HG02588 (cell line): ENCODE measurements around the gene TMEM108.

Experiments
- ATAC-seq: cut with Tn5 transposase; IDR thresholded peaks from one replicate; pipeline ENCODE4 v1.9.1; 2021; ENCODE audit warnings: mild to moderate bottlenecking, moderate library complexity; ENCODE audit not compliant: unreplicated experiment

TMEM108 gene

GRCh38 chr3:133301731-133302130 lies 263.5 kb downstream of the TMEM108 start:
- ATAC-seq, result no peak

GRCh38 chr3:133303430-133303829 lies 265.2 kb downstream of the TMEM108 start:
- ATAC-seq, result no peak

- no peak for ATAC-seq
Observed at GRCh38 chr3:133317866-133318265, 279.7 kb downstream of the TMEM108 start.

DNA sequence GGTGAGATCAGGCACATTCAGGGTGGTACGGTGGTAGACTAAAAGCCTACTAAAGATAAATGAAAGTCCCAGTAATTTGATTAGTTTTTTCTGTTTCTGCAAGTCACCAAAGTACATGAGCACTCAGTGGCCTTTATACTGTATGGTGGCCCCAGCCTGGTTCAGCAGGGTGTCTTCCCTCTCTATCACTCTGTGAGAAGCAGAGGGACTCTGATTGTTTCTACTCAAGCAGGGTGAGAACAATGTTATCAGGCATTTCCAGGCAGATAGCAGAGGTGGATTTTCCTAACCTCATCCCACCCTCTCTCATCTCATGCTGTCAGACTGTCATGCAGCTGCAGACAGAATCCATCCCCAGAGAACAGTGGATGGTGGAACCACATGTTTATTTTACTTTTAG lies 290.2 kb downstream of the TMEM108 start:
- ATAC-seq, result no peak

GRCh38 chr3:133329626-133330025 lies 291.4 kb downstream of the TMEM108 start:
- no peak for ATAC-seq

DNA sequence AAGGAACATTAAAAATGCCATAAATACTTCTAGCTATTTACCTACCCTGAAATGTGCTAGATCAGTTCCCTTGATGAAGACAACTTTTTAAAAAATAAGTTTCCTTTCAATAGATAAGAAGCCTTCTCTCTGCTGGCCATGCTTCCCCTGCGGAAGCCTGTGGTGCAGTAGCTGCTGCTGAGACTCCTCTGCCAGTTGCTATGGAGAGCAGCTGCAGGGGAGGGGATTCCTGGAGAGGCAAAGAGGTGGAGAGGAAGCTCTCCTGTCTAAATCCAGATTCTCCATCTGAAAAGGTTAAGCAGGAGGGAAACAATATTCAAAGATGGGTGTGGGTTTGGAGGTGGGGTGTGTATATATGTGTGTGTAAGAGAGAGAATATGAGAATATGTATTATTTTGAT lies 291.9 kb downstream of the TMEM108 start:
- ATAC-seq, result no peak

DNA sequence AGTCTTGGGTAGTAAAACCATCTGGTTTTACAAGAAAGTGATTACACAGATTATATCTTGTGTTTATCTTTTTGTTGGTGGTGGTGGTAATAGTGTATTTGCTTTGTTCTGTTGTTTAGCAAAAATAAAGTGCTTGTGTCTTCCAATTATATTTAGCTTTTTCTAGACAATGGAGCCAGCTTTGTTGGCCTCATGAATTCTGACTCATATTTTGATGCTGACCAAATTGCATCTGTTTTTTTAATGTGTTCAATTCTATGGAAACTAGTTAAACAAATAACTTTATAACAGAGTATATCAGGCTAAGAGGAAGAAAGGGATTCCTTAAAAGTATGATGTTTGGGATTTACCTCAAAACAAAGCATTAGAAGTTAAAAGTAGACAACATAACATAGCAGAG lies 292.3 kb downstream of the TMEM108 start:
- ATAC-seq, result no peak

GRCh38 chr3:133354721-133355120 lies 316.5 kb downstream of the TMEM108 start:
- no peak for ATAC-seq

DNA sequence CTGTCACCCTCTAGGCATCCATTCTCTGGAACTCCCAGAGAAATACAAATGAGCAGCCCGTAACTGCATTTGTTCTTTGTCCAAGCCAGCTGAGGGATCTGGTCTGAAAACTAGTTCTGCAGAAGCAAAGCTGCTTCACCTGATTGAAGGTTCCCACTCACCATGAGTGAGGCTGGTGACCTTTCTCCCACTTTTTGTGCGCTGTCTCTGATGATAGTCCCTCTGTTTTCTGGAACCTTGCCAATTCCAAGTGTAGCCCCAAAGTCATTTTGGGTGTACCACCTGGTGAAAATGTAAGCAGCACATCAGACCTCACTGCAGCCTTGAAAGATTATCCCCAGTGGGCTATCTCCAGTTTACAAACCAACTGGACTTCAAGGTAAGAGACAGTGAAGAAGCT lies 322.3 kb downstream of the TMEM108 start:
- no peak for ATAC-seq

DNA sequence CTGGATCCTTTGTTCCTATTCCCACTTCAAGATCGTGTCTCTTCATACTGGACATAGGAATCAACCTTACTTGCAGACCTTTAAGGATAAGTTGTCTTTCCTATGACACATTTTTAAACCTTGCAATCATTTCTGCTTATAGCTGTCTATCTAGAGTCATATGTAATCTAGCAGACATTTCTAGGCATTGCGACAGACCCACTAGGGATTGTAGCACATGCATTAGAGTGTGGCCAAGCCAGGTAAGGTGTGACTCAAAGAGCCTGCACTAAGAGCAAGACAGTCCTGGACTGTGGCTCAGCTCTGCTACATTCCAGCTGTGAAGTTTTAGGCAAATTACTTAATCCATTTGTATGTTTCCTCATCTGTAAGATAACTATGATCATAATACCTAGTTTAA lies 322.8 kb downstream of the TMEM108 start:
- no peak for ATAC-seq

GRCh38 chr3:133361435-133361834 lies 323.2 kb downstream of the TMEM108 start:
- no peak for ATAC-seq

DNA sequence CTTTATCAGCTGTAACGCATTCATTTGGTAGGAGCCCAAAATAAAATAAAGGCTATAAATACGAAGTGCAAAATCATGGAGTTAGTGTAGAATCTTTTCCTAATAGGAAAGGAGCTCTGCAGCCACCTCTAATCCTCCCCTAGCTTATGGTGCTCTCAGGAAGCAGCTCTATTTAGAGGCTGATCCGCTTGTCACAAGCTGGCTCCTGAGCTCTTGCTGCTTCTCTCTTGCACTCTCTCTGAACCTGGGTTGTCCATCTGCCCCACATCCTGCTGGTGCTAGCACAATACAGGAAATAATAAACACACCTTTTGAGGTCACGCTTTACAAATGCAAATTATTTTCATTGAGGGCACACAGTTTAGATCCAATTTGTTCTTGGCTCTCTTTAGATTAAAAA lies 324.3 kb downstream of the TMEM108 start:
- ATAC-seq, result no peak

GRCh38 chr3:133364704-133365103 lies 326.5 kb downstream of the TMEM108 start:
- no peak for ATAC-seq

DNA sequence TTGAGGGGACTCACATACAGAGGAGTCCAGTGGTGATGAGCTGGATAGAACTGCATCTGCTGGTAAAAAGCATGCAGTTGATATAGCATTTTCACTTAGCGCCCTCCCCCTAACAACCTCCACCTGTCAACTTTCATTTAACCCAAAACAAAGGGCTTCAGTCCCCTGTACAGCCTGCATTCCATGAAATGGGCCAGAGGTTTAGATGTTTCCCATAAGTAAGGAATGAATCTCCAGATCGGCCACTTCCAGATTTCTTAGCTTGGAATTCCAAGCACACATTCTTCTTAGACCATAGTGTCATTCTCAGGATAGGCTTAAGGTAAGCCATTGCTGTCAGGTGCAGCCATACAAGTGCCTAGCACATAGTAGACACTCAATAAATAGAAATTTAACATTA lies 328.7 kb downstream of the TMEM108 start:
- no peak for ATAC-seq

- ATAC-seq, result no peak
Observed at GRCh38 chr3:133367403-133367802, 329.2 kb downstream of the TMEM108 start.

GRCh38 chr3:133367956-133368355 lies 329.8 kb downstream of the TMEM108 start:
- no peak for ATAC-seq

GRCh38 chr3:133368371-133369067 lies 330.3 kb downstream of the TMEM108 start:
- ATAC-seq, result no peak

DNA sequence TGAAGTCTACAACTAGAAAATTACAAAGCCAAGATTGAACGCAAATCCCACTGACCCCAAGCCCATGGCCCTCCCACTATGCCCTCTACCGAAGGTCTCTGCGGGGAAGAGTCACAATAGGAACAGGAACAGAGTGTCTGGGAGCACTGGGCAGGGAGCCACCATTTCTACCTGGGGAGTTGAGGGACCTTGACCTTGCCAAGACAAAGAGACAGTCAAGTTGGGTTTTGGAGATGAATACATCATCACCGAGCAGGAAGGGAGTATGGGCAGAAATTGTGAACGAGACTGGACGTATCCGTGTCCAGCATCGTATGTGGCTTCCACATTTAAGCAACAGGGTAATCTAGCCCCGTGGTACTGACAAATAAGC lies 330.9 kb downstream of the TMEM108 start:
- ATAC-seq, result no peak

- ATAC-seq, result no peak
Observed at GRCh38 chr3:133371181-133371580, 333.0 kb downstream of the TMEM108 start.

- no peak for ATAC-seq
Observed at GRCh38 chr3:133371676-133372075, 333.5 kb downstream of the TMEM108 start.

DNA sequence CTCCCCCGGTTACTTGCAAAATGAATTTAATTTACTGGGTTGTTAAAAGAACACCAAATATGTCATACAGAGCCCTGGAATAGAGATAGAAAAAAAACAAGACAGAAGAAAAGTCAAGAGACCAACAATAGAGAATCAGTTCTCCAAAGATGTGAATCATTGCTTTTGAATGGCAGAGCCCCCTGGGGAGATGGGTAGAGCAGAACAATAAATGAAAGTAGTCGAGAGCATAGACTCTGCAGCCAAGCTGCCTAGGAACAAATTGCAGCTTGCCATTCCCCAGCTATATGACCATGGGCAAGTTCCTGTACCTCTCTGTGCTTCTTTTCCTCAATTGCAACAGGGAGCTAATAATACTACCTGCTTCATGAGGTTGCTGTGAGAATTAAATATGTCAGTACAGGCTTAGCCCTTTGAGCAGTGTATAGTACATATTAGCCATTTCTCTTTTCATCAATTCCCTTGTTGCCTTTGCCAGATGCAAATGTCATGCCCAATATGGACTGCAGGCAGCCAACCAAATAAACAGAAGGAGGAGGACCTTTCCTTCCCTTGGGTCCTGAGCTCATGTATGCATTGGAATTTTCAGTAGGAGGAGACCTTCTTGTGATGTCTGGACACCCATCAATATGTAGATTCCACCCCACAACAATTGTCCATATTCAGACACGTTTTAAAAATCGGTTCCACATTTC lies 336.7 kb downstream of the TMEM108 start:
- no peak for ATAC-seq

DNA sequence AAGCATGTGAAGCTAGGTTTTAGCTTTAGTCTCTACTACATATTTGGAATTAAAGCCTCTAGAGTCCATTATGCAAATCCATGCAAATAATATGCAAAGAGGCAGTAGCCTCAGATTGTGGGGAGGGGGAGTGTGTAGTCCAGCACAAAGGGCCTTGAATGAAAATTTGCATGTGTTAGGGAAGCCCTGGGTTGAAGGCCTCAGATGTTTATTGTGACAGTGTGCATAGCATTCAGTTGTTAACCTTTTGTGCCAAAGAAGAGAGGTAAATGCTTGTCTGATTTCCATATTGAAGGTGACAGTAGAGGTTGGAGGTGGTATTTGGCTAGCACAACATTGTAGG lies 337.2 kb downstream of the TMEM108 start:
- ATAC-seq, result no peak

DNA sequence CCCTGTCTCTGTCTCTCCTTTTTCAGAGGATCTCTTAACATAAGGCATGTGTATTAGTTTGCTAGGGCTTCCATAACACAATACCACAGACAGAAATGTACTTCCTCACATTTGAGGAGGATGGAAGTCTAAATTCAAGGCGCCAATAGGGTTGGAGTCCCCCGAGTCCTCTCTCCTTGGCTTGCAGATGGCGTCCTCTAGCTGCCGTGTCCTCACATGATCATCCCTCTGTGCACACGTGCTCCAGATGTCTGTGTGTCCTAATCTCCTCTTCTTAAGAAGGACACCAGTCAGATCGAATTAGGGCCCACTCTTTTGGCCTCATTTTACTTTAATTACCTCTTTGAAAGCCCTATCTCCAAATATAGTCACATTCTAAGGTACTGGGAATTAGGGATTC lies 338.6 kb downstream of the TMEM108 start:
- no peak for ATAC-seq
